NCI-H1930 (cell line): Measurements from ENCODE around the gene IKZF1.
A peak's percentile ranks its signal among the peaks of the same experiment; 100 is the strongest.

Experiments
- DNase-seq, 2 experiments: peaks; one replicate each; lab custom pipeline; 2025; lab: John Stamatoyannopoulos, UW

The IKZF1 gene

DNA sequence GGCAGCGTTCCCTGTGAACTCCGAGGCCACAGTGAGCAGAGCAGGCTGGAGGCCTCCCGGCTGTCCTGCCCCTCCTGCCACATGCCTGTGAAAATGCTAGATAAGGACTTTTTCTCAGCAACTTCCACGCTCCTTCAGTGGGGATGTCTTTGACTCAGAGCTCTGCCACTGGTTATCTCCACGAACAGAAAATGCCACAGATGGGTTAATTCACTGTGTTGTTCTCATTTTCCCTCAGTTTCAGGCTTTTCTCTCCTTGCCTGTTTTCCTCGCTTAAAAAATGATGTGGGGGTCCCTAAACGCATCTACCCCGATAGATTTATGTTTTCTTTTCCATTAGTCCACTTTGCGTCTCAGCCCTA lies 51.3 kb downstream of the IKZF1 start:
- no peak for DNase-seq

DNA sequence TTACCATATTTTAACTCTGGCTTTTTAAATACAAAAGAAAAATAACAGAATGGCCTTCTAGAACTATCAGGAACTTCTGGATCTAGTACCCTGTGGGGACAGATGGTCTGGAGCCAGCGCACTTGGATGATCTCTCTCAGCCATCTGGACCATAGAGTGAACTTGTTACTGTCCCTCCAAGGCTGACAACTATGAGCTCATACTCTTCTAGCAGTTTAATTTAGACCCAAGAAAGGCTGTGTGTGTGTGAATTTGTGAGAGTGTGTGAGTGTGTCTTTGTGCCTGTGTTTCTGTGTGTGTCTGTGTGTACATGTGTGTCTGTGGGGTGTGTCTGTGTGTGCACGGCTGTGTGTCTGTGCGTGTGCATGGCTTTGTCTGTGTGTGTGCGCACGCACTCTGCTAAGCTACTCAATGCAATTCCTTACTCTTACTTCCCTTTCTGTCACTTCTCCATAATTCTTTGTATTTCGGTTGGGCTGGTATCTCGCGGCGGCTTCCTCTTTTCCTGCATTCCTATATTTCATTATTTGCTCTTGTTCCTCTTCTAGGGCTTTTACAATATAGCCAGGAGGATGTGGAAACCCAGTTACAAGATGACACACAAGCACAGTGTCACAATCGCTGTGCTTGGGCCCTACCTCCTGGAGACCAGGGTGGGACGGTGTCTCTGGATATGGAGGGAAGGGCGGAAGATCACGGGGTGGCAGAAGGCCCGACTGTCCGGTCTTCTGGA lies 51.9 kb downstream of the IKZF1 start:
- no peak for DNase-seq

DNA sequence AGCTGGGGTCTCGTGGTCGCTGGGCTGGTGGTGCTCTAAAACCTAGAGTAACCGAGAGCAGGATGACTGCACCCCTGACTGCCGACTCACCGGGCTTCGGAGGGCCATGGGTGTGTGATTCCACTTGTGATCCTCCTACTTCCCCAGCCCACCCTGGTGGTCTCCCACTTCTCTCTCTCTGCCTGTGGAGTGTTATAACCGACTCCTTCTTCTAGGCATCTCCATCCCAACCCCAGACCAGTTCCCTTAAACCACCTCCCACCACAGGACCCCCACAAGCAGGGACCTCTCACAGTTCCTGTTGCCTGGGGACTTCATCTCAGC lies 52.4 kb downstream of the IKZF1 start:
- no peak for DNase-seq

DNA sequence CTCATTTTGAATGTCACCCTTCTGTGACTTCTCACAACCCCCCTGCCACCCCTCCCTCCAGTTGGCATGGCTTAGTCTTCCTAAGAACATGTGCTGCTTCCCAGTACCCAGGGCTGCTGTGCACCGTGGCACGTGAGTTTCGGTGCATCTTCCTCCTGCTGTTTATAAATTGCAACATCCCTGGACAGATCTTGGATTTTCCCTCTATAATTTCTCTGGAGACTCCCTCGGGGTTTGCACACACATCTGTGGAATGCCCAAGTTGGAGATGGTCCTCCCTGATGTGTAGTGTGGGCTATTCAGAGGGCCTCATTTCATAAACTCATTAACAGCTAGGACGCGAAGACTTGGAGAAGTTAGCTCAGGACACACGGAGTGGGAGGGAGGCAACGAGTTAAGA lies 52.9 kb downstream of the IKZF1 start:
- no peak for DNase-seq

DNA sequence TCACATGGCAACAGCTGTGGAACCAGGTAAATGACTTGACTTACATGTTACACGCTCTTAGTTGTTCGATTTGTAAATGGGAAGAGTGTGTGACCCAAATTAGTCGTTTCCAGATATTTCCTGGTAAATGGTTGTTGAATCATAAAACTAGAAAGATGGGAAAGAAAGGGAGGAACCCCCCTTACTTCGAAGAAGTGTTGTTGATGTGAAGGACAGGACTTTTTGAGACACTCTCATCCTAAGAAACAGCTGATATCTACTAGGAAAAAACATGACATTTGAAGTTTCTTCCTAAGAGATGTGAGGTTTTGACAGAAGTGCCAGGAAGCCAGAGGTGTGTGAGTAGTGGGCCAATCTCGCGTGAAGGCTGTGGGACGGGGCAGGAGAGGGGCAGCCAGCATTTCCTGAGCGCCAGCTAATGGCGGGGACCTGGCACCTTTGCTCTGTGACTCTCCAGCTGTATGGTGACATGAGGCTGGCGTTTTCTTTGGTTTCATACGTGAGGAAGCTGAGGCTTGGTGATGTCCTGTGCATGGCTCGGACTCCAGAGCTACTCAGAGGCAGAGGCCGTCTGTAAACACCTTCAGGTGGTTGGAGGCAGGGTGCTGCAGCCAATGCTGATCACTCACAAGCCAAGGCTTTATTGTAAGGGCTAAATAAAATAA lies 53.7 kb downstream of the IKZF1 start:
- DNase-seq: no peak

DNA sequence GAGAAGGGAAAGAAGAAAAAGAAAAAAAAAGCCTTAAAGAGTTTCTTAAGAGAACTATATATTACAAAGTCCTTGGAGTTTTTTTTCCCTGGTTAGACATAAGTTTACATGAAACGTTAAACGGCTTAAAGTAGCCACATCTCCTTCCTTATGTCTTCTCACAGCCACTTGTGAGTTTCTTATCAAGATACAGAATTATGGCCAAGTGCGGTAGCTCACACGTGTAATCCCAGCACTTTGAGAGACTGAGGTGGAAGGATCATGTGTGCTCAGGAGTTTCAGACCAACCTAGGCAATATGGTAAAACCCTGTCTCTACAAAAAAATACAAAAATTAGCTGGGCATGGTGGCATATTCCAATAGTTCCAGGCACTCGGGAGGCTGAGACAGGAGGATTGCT lies 54.3 kb downstream of the IKZF1 start:
- DNase-seq: no peak

DNA sequence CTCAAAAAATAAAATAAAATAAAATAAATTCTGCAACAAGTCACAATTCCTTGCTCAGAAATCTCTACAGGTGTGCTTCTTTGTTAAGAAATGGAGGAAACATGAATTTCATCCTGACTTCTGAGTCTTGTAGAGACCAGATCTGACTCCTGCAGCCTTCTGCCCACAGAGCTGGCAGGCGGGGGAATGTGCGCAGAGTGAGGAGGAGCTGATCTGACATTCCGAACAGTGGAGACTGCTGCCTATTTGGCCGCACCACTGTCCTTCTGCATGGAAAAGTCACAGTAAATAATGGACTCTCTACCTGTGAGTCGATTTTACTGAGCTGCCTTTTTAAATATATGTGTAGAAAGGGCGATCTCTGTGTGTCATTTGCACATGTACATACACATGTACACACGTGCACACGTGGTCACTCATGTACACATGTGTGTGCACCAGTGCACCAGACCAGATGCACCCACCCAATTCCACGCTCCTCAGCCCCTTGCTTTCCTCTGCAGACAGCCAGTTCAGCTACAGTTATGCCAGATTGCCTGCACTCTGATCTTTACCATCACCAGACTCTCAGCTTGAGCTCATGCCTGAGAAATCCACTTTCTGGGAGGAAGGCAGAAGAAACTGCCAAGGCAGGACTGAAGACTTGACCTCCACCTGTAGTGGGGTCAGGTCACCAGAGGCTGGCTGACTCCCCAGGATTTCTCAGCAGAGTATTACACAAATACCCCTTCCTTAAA lies 54.9 kb downstream of the IKZF1 start:
- DNase-seq: no peak

DNA sequence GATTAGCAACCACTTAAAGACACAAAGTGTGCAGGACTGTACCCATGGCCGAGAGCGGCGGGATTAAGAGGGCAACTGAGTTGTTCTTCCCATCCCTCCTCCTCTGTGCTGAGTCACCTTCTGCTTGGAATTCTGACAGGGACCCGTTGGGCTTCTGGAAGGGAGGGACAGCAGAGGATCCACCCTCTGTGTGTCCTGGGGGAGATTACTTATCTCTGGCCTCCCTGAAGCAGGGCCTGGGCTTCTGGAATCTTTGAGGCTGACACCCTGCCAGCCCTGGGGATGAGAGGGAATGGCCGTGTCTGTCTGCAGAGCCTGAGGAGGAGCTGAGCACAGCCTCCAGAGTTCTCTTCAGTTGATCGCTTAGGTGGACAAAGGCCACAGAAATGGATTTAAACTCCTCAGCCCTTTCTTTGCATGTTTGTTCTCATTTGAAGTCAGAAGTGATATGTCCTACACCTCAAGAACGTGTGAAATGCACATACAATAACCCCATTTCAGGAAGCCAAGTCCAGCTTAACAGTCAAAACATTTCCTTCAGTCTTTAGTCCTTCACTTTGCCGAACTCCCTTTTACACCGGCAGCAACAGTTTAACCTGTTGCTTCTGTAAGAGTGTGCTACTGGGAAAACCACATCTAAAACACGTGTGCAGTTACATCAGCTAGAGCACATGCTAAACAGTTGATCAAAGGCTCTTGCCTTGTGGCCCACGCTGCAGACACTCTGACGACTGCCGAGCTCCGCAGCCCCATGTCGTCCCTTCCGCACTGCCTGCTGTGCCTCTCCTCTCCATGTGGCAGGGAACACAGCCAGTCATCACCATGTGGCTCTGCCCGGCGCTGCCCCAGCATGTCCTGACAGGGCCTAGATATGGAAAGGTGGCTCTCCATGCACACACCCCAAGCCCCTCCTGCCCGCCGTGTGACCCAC lies 55.7 kb downstream of the IKZF1 start:
- DNase-seq: no peak

DNA sequence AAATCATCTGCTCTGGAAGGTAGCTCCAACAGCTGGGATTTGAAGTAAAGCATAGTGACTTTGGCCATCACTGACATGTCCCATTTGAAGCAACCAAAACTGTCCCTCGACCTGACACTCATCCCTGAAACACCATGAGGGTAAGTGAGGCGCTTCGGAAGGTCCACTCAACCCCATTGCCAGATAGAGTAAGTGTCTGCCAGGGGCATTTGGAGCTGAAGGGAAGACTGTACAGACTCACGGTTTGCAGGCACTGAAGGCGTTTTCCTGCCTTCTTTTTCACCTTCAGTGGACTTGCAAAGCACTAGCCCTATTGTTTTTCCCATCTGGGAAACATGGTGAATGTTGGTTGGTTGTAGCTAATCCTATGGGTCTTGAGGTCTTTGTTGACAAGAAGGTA lies 57.6 kb downstream of the IKZF1 start:
- DNase-seq: no peak

DNA sequence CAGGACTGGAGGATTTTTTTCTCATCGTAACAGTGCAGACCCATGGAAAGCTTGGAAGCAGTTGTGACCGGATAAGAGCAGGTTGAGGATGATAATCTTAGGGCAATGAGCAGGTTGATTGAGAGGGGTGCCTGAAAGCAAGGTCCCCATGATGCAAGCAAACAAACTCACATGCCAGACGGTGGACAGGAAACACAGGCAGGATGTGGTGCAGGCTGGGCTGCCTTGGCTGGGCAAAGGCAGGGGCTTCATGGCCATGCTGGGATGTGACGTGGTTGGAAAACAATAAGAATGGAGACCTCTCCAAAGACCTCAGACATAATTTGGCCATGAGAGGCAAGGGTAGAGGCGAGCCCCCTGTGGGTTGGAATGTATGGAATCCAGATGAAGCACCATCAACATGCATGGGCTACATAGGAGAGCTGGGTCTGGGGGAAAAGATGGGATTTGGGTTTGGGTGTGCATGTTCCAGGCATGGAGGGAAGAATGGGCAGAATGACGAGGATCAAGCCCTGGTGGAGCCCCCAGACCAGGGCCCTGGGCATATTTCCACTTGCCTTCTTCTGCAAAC lies 58.3 kb downstream of the IKZF1 start:
- DNase-seq: no peak

DNA sequence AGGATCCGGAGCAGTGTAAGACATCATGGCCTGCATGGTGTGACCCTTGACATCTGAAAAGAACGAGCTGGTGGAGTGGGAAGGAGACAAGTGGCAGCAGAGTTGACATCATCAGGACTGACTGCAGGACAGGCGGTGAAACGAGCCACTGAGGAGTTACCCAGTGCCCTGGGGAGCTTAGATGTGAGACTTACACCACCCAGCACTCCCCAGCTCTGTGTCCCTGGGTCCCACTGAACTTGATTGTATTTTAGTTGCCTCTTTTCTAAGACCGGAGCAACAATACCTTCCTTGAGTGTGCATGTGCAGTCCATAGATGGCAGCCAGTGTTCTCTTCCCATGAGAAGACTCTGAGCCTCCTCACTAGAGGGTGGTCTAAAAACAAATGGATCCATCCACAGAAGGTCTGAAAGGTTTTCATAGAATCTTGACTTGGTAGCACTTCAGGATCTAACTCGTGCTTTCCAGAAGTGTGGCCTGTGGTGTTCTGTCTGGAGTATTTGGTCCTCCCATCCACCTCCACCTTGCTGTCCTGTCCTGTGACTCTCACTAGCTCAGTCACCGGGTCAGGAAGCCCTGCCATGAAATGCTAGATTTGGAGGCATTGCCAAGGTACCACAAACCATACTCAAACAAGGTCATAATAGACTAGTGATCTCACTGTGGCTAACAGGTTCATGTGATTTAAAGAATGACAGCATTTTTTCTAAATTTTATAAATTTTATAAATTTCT lies 59.0 kb downstream of the IKZF1 start:
- no peak for DNase-seq

DNA sequence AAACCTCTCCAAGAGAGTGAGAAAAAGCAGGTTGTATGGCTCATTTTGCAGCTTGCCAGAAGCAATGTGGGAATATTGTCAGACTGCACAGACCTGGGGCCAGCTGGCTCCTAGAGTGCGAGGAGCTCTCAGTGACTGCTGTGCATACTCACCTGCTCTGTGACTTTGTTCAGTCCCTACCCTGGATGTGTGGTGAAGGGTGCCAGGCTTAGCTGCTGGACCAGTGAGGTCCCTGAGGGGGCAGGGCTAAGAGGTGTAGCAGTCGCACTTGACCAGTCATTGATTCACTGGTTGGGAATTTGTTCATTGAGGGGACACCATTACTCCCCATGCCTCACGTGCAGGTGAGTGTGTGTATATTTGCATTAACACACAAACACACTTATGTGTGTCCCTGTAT lies 60.1 kb downstream of the IKZF1 start:
- no peak for DNase-seq

DNA sequence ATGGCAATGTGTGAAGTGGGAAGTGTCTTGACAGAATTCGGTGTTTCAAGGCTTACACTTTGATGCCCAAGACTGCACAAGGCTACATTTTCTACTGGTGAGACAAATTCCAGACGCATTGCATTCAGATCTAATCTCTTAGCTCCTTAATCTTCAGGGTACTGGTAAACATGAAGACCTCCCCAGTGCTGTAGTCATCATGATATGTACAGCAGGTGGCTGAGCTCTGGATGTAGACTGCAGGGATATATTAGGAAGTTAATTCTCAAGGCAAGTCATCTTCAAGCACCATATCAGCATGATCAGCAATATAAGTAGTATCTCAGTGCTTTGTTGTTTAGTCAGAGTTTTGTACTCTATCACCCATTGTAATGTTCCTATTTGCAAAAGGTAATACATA lies 61.8 kb downstream of the IKZF1 start:
- no peak for DNase-seq

DNA sequence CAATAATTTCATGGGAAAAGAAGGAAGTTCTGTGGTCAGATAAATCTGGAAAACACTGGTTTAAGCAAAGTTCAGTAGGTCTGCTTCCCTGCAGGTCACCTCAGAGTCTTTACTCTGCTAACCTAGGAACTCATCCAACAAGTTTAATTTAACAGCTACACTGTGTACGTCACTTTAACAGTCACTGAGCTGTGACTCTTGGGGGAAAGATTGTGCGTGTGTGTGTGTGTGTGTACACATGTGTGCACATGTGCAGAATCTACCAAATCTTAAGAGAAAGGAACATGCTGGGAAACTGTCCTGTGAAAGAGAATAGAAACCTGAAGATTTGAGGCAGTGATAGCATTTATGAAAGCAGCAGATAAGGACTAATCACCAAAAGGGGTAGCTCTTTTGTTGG lies 62.6 kb downstream of the IKZF1 start:
- no peak for DNase-seq

DNA sequence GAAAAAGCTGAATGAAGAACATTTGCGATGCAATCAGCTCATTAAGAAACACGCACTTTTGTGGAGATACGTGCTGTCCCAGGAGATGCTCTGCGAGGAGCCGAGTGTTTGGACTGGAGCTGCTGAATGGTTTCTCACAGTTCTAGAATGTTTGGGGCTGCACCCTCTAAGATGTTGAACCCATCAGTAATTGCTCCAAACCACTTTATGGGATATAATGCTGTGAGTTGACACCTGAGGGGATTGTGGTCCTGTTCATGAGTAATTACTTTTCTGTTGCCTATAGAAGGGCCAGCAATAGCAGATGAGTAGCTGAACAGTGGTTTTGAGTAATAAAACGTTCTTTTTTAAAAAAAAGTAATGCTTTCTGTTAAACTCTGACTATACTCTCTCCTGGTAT lies 63.1 kb downstream of the IKZF1 start:
- no peak for DNase-seq

DNA sequence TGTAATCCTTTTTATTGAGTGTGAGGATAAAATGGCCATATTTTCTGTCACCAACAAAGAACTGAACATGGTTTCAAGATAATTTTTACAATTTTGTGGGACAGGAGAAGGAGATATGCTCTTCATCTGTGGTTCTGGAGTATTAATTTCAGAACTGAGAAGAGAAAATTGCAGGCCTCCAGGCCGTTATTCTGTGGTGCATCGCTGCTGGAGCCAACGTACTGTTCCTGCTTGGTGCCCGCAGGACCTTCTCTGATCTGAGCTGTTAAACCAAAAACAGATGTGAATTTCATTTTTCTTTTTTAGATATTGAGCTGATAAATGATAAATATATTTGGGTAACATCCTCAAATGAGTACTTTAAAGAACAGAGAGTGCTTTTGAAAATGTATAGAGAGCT lies 63.9 kb downstream of the IKZF1 start:
- DNase-seq: no peak

DNA sequence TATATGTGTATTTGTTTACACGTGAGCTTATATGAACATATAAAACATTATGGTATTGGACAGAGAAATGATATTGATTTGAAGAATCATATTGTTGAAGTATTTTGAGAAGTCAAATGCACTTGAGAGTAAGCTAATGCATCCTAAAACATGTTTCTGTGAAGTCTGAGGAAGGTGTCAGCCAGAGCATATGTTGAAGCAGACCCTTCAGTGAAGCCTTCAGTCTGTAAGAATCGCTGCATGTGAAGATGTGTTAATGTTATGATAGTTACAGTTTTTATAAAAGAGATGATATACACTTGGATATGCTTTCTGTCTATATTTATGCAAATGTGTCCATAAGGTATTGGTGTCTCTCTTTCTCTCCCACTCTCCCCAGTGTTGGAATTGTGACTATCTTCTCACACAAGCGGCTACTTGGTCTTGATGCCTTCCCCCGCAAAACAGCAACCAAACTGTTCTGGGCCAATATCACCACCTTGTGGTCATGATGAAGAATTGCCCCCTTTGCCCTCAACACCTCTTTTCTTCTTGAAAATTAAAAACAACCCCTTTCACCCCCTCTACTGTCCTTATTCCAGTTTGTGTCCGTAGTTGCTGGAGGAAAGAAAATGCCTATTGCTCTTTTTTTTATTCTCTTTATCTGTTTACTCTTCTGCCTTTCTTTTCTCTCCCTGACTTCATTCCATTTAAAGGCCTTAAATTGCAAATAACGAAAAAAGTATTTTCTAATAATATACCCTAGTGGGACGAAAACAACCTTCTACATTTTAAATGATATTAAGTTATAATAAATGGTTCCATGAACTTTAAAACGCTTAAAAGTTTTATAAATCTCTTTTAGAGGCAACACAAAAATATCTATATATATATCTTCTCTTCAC lies 64.9 kb downstream of the IKZF1 start:
- DNase-seq: peak; percentile 16 to 30

DNA sequence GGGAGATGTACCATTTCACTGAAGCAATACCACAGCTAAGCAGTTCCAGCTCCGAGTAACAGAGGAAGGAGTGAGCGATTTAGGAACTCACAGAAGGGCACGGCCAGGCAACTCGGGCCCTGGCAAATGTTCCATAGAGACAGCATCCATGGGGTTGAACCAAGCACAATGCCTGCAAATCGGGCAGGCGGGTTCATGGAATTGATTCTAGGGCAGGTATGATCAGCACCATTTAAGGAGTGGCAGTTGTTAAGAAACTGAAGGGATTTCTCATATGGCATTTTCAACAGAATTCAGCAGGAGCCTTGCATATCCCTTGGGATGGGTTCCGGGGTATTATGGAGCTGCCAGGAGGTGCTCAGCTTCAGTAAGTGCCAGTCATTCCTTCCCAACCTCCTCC lies 66.4 kb downstream of the IKZF1 start:
- no peak for DNase-seq

DNA sequence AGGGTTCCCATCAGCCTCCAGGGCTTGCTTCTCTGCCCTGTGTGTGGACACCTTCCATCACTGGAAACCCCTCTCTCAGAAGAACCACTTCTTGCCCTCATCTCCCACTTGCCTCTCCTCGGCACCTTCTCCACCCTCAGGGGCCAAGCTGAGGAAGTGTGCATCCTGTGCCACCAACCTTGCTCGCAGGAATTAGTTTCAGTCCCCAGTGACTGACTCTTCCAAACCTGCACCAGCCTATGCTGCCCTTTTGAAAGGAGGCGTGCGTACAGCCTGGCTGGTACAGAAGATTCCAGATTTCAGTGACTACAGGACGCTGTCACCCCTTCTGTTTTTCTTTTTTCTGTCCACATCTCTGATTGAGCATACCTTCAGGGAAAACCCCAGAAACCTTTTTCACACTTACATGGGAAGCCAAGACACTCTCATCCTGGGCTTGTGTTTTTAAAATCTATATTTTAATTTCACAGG lies 67.1 kb downstream of the IKZF1 start:
- DNase-seq: no peak

DNA sequence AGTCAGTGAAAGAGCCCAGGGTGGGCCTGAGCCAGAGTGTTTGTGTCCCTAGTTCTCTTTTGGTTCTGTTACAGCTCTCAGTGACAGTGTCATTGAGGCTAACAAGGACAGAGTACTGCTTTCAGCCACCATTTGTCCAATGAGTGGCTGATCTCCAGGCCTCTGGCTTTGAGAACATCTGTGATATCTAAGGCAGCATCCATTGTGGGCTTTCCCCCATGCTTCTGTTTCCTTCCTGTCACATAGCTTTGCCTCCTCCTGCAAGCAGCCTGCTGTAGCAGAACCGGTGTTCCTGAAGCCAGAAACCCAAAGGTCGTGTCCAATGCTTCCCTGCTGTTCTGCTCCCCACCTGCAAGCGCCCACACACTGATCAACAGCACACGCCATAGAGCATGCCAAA lies 68.4 kb downstream of the IKZF1 start:
- no peak for DNase-seq
